ENCODE results near the gene WDR18.

- TF ChIP-seq CTCF (IDR thresholded peaks at IDR 0.05) = no peak
- TF ChIP-seq POLR2A (IDR thresholded peaks at IDR 0.05) = no peak
Observed at GRCh38 chr19:995051-995827, 11.1 kb downstream of the WDR18 start.
